AG04450 (cell line): Measurements from ENCODE around the gene RAD9A. TPM values are rescaled to one million over a fixed set of nuclear protein-coding genes. Genes with fewer than 3 reads are reported as not detected.

ENCODE experiments used
- CTCF ChIA-PET: fragments of 300-600, 350-600 bp; formaldehyde crosslinking; extraction: SDS; loops from one replicate; lab custom pipeline; 2022; ENCODE audit warnings: antibody characterized with exemption, inconsistent platforms; lab: Charles Lee
- POLR2A ChIA-PET: fragments of 350-600 bp; formaldehyde crosslinking; extraction: SDS; loops from one replicate; lab custom pipeline; 2021; ENCODE audit warnings: antibody characterized with exemption, inconsistent platforms; lab: Yijun Ruan, JAX
- DNase-seq: peaks from one replicate; pipeline ENCODE4 v3.0.0-alpha.2; 2011; ENCODE audit warnings: low read depth, low spot score
- H3K27ac ChIP-seq: one replicate; pipeline ENCODE4 v1.5.1; 2012; ENCODE audit warnings: low read depth, low read length, control low read depth
- H3K27me3 ChIP-seq: one replicate; pipeline ENCODE4 v1.6.0; 2012; ENCODE audit warnings: low read length; ENCODE audit not compliant: control insufficient read depth, insufficient read depth
- H3K4me3 ChIP-seq: 2 replicates; pipeline ENCODE4 v1.5.1; 2011; ENCODE audit warnings: mild to moderate bottlenecking, low read depth, low read length, control low read depth
- H3K9me3 ChIP-seq: 2 replicates; pipeline ENCODE4 v1.5.1; 2012; ENCODE audit warnings: low read length; ENCODE audit not compliant: control insufficient read depth, insufficient read depth
- CTCF ChIP-seq: IDR thresholded peaks from 2 replicates; pipeline ENCODE4 v1.5.1; 2011; ENCODE audit warnings: low read depth, low read length, control low read depth, inconsistent platforms
- polyA plus RNA-seq: library from polyadenylated mRNA; depleted of rRNA; stranded (reverse); fragments of >200 nt; gene quantifications from 2 replicates; pipeline ENCODE4 v1.2.3, GENCODE V29; 2011

RAD9A gene
- polyA plus RNA-seq, 1 experiment = 3.2 TPM

GRCh38 chr11:67434395-67434881, 42.7 kb downstream of the RAD9A start:
- ChIA-PET POLR2A (no interaction called here), CTCF (no interaction called here)
- TF ChIP-seq CTCF = no peak
- Histone ChIP-seq H3K27ac (no peak overlapping the region), H3K9me3 (no peaks in the 10 kb centered on the region), H3K4me3 (no peak overlapping the region), H3K27me3 (no peaks in the 10 kb centered on the region)
- no peak for DNase-seq

GRCh38 chr11:67435031-67435726, 43.4 kb downstream of the RAD9A start:
- Histone ChIP-seq H3K4me3 (no peak overlapping the region), H3K9me3 (no peaks in the 10 kb centered on the region), H3K27me3 (no peaks in the 10 kb centered on the region), H3K27ac (peak overlapping the region; percentile 21)
- ChIA-PET POLR2A (no interaction called here), CTCF (interaction anchor here (1.8 kb wide), 1 partner anchor 84 kb away, joined by 4 read pairs; no protein-coding TSS in a partner anchor)
- no peak for TF ChIP-seq CTCF
- no peak for DNase-seq

GRCh38 chr11:67435727-67436458, 44.1 kb downstream of the RAD9A start:
- no peak for TF ChIP-seq CTCF
- no peak for DNase-seq
- Histone ChIP-seq H3K27me3 (no peaks in the 10 kb centered on the region), H3K9me3 (no peaks in the 10 kb centered on the region), H3K4me3 (no peak overlapping the region), H3K27ac (peak overlapping the region; percentile 21)
- ChIA-PET POLR2A (no interaction called here), CTCF (interaction anchor here (1.8 kb wide), 1 partner anchor 84 kb away, joined by 4 read pairs; no protein-coding TSS in a partner anchor)

- Histone ChIP-seq H3K27me3 (no peaks in the 10 kb centered on the region), H3K4me3 (no peak overlapping the region), H3K27ac (no peak overlapping the region), H3K9me3 (no peaks in the 10 kb centered on the region)
- no peak for TF ChIP-seq CTCF
- ChIA-PET POLR2A (no interaction called here), CTCF (interaction anchor here (0.7 to 1.8 kb wide), 2 partner anchors 21 to 85 kb away, joined by 4 to 5 read pairs; no protein-coding TSS in a partner anchor)
- no peak for DNase-seq
Observed at GRCh38 chr11:67436459-67437081, 44.8 kb downstream of the RAD9A start.
